CD4-positive, alpha-beta T cell treated with Interleukin-4 for 4 hours (primary cell): Measurements from ENCODE around the gene MAPK7.

ENCODE experiments used
- DNase-seq: peaks from one replicate; pipeline ENCODE4 v3.0.0-alpha.2; 2020

The MAPK7 gene

DNA sequence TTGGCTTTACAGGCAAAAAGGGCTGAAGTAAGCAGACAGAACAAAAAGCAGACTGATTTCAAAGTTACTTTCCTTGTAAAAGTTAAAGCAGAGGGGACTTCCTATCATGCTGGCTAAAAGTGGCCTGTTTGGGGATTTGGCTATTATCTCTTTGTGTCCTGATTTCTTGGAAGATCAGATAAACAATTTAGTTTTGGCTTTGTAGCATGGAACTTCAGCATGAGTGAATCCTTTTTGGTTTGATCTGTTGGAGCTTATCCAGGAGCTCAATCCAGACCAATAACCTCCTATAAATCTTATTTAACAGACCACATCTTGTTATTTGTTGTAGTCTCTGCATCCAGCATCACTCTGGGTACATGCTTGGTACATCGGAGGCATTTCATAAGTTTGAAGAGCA lies 23.9 kb downstream of the MAPK7 start:
- DNase-seq: no peak

DNA sequence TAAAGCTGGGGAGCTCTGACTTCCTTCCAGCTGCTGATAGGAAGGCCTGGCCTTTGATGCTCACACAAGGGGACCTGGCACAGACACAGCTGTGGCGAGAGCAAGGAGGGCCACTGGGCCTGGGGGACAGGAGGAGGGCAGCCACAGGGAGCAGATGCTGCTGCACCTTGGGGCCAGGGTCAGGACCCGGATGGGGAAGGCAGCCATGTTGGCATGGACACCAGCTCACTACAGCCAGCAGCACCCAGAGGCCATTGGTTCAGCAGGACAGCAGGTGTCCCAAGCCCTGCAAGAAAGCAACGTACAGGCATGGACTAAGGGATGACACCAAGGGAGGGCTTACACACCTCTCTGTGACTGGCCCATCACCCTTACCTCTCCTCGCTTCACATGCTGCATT lies 24.7 kb downstream of the MAPK7 start:
- no peak for DNase-seq

DNA sequence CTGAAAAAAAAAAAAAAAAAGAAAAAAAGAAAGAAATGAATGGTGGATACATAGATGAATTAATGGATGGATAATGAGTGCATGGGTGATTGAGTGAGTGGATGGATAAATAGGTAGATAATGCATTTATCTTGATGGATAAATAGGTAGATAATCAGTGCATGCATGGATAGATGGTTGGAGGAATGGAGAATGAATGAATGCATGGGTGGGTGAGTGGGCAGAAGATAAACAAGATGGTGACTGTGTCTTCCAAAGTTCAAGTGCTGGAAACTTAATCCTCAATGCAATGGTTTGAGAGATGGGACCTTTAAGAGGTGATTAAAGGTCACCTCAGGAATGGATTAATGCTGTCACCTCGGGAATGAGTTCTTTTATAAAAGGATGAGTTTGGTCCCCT lies 26.0 kb downstream of the MAPK7 start:
- no peak for DNase-seq

DNA sequence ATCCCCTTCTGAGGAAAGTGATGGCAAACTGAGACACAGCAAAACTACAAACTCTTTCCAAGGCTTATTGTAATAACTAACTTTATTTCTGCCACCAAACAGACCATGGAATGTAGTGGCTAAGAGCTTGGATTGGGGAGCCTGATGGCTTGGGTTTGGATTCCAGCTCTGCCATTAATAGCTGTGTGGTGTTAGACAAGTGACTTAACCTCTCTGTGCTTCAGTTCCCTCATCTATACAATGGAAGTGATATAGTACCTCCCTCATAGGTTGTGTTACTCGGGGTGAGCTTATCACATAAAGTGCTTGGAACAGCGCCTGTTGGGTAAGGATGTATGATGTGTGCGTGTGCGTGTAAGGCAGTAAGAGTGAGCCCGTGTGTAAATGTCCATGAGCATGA lies 26.8 kb downstream of the MAPK7 start:
- no peak for DNase-seq

DNA sequence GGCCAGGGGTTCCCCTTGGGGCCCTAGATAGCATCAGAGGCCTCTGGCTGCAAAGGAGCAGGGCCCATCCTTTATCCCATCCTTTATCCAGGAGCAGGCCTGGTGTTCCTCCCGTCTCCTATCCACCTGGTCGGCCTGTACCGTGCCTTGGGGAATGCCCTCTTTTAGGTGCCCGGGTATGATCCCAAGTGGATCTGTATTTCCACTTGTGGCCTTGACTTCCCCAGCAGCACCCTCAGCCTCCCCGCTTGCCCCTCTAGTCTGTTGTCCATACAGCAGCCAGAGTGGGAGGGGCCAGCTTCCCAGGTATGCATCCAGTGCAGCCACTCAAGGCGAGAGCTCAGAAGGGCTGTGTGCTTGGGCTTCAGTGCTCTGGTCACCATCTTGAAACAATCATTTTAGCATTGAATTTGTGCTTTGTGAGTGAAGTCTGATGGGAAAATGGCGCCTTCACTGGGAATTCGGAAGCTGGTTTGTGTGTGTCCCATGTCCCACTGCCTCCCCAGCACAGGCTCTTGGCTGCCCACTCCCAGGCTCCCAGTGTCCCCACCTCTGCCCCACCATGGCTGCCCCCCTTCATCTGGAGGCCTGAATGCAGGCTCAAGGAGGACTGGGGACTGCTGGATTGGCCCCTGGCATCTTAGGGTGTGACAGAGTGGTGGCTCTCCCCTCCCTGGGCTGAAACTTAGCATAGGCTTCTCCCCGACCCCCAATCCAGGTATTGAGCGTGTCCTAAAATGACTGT lies 29.5 kb downstream of the MAPK7 start:
- no peak for DNase-seq

DNA sequence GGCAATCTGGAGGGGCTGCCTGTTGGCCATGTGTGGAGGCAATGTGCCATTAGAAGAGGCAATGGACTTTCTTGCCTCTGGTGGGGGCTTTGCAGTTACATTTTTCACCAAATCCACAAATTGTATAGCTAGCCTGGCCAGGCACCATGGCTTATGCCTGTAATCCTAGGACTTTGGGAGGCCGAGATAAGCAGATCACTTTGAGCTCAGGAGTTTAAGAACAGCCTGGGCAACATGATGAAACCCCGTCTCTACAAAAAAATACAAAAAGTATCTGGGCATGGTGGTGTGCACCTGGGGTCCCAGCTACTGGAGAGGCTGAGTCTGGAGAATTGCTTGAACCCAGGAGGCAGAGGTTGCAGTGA lies 30.0 kb downstream of the MAPK7 start:
- DNase-seq: no peak

DNA sequence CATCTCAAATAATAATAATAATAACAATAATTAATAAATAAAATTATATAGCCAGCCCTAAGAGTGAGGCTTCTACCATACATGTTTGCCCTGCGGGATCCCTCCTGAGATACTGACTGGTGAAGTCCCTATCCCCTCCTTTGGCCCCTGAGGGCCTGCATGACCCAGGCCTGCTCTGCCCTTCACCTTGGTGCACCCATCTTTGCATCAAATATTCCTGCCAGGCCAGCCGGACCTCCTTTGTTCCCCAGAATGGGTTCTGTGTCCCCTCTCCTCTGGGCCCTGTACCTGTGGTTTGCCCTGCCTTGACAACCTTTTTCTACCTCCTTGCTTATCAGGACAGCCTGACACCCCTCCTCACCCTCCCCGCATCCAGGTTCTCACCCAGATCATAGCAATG lies 30.8 kb downstream of the MAPK7 start:
- no peak for DNase-seq

DNA sequence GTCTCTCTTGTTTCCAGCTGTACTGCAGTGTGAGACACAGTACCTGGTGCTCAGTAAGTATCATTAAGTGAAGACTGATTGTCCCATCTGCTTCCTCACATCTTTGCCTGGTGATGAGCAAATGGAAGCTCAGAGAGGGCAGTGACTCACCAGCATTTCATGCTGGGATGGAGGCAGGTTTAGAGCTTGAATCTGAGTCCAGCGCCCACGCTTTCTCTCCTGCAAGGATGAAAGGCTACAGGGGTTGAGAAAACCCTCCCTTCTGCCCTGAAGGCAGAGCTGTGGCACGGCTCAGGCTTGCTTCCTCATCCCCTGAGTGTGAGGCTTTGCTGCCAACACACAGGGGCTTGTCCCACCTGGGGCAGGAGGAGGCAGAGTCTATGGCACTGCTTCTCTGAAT lies 31.2 kb downstream of the MAPK7 start:
- no peak for DNase-seq

DNA sequence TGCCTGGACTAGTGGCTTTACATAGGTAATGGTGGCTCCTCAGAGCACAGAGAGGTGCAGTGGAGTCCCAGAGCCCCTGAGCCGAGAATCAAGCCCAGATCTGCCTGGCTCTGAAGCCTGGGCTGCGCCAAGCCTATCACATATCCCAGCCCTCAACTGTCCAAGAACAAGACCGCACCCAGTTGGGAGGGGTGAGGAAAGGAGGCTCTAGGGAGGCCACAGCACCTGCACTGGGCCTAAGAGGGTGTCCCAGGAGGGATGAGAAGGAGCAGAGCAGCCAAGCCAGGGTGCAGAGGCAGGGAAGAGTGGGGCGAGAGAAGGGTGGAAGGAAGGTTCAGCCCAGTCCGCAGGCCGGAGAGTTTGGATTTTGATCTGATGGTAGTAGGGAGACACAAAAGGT lies 31.8 kb downstream of the MAPK7 start:
- no peak for DNase-seq

DNA sequence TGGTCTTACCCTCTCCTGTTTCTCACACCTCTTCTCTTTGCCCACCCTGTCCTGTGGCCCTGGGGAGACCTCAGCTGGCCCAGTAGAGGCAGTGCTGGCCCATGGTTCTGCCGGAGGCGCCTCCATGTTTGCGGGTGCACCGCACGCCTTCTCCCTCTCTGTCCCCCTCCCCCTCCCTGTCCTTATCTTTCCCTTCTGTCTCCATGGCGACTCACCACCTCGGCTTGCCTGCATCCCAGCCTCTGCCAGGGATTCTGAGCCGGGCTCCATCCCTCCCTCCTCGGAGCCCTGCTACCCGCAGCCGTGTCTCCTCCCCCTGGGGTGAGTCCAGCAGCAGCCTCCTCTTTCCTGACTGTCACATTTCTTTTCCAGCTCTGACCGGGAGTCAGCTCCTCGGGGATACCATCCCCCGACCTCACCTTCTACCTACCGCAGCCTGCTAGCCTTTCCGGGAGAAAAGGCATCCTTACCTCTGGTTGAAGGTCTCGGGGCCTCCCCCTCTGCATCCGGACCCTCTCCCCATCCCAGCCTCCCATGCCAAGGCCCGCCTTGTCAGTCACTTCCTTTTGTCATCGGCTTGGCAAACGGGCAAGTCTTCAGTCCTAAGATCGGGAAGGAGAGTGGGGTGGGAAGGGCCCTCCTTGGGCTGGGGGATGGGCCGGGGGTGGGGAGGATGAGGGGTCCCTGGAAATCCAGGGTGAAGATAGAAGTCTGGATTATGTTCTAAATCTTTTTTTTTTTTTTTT lies 32.8 kb downstream of the MAPK7 start, which contains the start of gene RNF112:
TSS of gene RNF112 (plus strand) at position 358 of the 746 bp plus-strand sequence. CDS start at position 535, 177 bp downstream.
- DNase-seq: no peak

DNA sequence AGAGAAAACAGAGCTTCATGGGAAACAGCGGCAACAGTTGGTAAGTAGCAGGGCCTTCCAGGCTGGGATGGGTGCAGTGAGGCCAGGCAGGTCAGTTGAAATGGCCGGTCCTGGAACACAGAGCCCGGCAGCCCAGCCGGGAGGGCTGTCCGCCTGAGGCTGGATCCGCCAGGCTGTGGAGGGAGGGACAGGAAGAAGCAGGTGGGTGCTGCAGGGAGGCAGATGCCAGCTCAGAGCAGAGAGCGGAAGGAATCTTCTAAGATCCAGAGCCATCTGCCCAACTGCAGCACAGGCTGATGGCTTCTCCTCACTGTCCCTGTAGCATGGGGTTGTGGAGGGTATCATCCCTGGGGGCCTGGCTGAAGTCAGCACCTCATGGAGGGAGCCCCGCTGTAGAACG lies 33.3 kb downstream of the MAPK7 start:
- no peak for DNase-seq

DNA sequence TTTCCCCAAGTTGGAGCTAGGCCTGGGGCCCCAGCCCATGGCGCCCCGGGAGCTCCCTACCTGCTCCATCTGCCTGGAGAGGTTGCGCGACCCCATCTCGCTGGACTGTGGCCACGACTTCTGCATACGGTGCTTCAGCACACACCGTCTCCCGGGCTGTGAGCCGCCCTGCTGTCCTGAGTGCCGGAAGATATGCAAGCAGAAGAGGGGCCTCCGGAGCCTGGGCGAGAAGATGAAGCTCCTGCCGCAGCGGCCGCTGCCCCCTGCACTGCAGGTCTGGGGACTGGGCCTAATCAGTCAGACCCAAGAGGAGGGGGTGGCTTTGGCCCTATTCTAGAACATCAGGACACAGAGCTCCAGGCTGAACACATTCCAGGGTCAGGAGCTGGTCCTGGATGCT lies 34.2 kb downstream of the MAPK7 start:
- no peak for DNase-seq

DNA sequence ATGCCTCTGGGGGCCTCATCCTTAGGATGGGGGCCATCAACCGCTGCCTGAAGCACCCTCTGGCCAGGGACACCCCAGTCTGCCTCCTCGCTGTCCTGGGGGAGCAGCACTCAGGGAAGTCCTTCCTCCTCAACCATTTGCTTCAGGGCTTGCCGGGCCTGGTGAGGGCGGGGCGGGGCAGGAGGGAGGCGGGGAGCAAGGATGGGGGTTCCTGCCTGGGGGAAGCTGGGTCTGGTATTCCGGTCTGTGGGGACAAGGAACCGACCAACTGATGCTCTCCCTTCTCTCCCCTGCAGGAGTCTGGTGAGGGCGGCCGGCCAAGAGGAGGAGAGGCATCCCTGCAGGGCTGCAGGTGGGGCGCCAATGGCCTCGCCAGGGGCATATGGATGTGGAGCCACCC lies 34.7 kb downstream of the MAPK7 start:
- DNase-seq: no peak

DNA sequence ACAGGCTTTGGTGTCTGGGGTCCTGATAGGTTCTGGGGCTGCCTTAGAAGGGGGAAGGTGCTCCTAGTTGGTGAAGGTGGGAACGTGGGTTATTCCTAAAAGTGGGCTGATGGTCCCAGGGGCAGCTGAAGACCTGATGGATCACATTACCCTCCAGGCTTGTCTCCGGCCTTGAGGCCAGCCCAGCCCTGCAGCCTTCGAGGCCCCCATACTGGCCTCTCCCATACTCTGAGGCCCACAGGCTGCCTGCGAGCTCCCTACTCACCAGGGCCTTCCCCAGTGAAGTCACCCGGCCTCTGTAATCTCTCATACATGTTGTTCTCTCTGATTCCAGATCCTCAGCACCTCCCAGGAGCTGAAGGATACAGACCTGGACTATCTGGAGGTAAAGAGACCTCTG lies 35.5 kb downstream of the MAPK7 start:
- DNase-seq: no peak

DNA sequence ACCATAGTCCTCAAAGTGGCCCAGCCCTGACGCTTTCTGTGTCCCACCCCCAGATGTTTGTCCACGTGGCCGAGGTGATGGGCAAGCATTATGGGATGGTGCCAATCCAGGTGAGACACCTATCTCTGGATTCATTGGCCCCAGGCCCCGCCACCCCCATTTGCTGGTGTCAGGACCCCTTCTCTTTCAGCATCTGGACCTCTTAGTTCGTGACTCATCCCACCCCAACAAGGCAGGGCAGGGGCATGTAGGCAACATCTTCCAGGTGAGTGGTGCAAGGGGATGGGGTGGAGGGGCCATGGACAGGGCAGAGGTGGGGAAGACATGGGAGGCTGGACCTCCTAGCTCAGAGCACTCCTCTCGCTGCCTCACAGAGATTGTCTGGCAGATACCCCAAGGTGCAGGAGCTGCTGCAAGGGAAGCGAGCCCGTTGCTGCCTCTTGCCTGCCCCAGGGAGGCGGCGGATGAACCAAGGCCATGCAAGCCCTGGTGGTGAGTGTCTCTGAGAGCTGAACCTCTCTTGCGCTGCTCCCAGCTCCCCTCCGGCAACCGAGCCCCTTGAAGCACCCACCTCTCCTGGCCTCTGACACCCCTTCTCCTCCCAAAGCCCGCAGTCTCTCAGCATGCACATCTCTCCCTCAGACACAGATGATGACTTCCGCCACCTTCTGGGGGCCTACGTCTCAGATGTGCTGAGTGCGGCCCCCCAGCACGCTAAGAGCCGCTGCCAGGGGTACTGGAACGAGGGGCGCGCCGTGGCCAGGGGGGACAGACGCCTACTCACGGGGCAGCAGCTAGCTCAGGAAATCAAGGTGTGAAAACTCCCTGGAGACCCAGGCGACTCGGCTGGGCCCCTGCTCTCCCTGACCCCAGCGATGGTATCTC lies 36.3 kb downstream of the MAPK7 start:
- no peak for DNase-seq

DNA sequence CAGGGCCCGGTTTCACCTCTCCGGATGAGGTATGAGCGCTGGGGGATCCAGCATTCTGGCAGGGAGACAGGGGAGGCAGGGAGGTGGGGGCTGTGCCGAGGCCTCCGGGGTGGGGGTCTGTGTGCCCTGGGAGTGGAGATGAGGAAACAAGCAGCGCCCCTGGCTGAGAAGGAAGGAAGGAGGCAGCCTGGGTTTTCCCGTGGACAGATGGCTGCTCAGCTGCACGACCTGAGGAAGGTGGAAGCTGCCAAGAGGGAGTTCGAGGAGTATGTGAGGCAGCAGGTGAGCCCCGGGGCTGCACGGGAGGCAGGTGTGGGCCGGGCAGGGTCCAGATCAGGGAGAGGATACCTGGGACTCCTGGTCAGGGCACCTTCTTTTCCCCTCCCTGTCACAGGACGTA lies 37.0 kb downstream of the MAPK7 start:
- no peak for DNase-seq

DNA sequence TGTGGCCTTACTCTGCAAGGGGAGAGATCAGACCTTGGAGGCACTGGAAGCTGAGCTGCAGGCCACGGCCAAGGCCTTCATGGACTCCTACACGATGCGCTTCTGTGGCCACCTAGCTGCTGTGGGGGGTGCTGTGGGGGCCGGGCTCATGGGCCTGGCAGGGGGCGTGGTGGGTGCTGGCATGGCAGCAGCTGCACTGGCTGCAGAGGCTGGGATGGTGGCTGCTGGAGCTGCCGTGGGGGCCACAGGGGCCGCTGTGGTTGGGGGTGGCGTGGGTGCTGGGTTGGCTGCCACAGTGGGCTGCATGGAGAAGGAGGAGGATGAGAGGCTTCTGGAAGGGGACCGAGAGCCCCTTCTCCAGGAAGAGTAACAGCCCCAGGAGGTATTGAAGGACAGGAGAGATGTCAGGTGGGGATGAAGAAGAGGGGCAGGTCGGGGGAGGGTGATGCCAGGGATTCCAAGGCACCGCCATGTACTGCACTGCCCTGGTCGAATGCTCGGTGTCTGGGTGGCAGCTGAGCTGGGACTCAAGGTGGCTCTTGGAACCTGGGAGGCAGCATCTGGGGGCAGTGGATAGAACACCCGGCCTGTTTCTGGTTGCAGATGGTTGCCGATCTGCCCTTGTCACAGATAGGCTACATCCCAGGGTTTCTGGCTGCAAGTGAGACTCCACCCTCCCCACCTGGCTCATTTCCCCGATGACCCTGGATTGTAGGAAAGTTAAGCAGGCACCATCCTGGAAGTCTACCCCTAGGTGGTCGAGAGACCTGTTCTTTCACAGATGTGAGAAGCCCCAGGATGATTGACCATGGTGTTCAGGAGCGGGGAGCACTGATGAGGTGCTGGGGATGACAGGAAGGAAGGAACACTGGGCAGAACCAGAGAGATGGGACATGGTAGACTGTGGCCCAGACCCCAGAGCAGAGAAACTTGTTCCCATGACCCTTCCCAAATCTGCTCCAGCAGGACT lies 37.8 kb downstream of the MAPK7 start:
- no peak for DNase-seq

DNA sequence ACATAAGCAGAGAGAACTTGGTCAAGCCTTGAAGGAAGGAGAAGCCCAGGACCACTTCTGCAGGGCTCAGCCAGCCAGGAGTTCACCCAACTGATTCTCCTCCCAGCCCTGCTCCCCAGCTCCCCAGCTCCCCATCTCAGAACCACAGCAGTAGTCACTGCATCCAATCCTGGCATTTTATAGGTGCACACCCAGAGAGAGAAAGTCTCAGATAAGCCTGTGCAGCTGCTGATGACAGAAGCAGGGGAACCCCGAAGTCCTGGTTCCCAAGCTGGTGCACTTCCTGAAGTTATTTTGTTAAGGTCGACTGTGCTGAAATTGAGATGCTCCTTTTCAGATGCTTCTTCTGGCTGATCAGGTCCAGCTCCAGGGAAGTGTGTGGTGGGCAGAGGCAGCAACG lies 39.3 kb downstream of the MAPK7 start:
- no peak for DNase-seq

DNA sequence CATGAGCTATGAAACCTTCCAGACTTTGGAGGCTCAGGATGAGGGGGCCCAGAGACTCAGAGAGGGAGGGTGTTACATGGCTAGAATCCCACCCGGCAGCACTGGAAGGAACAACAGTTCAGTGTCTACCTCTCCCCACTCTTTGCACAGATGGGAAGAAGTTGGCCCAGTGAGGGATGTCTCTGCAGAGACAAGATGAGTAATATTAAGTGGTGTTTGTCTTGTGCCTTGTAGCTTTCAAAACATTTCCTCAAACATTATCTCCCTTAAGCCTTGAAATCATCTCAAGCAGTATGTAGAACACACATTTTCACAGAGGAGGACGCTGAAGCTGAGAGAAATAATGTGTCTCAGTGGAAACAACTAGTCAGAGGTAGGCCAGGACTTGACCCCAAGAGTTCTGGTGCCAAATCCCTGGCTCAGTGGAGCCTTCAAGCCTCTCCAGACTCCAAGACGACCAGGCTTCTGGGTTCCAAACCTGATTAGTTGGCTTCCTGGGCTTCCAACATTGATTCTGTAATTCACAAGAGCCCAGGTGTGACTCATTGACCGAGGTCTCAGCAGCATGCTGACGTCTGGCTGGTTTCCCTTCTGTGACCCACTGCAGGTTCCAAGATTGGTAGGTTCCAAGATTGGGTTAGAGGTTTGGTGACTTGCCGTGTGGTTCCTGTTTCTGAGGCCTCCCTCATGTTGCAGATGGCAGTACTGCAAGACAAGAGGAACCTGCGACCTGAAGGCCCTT lies 40.1 kb downstream of the MAPK7 start:
- peak; percentile 13 for DNase-seq

DNA sequence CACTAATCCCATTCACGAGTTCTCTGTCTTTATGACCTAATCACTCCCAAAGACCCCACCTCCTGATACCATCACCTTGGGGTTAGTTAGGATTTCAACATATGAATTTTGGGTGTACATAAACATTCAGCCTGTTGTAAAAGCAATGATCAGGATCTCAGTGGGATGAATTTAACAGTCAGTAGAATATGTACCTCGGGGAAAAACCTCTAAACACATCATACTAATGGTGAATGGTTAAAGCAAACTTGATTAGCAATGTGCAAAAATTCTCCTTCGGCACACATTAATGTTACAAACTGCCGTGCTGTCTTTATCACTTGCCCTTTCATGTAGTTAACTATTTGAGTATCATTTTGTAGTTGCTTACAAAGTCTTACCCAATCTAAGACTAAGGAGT lies 42.9 kb downstream of the MAPK7 start:
- no peak for DNase-seq

DNA sequence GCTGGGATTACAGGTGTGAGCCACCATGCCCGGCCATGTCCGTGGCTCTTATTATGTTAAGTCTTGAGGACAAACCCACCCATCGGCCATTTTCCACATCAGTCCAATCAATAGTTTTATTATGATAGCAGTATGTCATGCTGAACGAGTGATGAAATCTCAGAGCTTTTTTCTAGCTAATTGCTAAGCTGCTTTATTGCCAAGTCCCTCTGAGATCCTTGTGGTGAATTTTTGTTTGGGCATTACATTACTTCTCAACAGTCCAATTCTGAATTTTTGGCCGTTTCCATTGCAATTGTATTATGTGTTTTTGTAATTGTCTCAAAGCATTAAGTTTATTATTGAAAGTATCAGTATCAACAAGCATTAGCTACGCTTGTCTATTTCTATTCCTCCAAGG lies 43.6 kb downstream of the MAPK7 start:
- no peak for DNase-seq
